ENCODE data around the gene PDIA4.

PDIA4 gene

DNA sequence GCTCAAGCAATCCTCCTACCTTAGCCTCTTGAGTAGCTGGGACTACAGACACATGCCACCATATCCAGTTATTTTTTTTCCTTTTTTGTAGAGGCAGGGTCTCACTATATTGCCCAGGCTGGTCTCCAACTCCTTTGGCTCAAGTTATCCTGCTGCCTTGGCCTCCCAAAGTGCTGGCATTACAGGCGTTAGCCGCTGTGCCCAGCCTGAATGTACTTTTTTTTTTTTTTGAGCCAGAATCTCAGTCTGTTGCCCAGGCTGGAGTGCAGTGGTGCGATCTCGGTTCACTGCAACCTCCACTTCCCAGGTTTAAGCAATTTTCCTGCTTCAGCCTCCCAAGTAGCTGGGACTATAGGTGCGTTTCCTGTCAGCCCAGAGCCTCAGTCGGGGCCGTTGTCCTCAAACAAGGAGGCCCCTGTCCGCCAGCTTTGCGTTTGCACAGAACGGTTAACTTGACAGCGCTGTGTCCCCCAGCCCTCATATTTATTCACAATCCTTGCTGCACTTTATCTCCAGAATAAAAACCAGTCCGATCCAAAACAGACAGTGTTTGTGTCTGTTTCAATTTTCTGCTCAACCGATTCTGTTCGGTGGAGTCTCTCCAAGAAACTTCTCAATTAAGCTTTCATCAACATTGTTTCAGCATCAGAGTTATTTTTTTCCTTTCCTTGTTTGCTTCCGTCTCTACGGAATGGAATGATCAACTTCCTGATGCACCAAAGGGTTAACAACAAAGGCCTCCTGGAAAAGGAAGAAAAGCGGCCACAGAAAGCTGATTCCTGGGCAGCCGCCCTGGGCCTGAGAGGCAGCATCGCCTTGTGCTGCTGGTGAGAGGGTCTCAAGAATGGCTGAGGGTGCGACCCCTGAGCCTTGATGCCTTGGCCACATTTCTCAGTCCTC is 64.5 kb downstream of the PDIA4 start:
- DNase-seq: no peak

DNA sequence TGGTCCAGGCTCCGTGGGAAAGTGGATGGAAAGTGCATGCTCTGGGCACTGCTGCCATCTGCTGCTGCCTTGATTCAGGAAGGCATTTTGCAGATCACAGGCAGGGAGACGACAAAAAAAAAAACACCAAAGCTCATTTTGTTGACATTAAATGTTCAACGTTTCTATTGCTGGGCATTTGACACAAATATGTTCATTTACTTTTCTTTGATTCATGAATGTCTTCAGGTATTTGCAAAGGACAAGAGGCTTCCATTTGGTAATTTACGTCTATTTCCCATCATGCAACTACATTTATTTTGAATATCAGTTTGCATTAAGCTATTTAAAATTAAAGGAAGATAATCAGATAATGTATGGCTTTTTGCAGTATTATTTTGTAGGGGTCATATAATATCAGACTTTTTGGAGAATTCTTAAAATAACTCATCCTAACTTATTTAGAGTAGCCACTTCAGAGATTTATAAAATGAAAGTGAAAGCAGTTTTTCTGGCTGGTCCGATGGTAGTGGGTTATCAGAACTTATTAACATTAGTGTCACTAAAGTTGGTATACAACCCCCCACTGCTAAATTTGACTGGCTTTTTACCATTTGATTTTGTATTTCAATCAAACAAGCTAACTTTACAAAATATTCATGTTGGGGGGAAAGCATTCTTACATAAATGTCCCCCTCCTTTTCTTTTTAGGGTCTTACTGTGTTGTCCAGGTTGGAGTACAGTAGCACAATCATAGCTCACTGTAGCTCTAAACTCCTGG is 65.3 kb downstream of the PDIA4 start:
- peak; percentile 96 for DNase-seq

DNA sequence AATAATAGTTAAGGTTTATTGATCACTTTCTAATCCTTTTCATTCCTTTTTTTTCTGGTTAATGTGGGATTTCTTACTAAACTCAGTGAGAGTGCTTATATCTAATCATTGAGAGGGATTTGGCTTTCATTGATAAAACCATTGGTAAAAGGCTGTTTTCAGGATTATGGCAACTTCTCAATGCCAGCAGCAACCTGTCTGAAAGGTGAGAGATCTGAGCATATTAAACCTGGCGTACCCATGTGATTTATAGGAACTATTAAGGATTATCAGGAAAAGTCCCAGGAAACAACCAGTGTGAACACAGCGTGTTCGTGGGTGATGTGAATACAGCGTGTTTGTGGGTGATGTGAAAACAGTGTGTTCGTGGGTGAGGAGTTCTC is 65.9 kb downstream of the PDIA4 start:
- no peak for DNase-seq

DNA sequence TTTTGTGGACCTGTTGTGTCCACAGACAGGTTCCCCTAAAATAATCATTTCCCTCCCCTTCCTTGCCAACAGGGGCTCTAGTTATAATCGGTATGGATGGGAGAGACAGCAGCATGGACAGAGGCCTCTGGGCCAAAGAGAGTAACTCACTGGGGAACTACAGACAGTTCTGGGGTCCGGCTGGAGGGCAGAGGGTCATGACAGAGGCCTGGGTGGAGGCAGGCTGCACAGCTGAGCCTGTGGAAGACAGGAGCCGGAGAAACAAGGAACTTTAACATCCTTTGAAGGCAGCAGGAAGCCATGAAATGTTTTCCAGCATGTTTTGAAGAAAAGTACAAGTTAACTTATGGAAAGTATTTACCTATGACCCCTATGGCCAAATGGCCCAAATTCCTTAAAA is 68.6 kb downstream of the PDIA4 start:
- no peak for DNase-seq

DNA sequence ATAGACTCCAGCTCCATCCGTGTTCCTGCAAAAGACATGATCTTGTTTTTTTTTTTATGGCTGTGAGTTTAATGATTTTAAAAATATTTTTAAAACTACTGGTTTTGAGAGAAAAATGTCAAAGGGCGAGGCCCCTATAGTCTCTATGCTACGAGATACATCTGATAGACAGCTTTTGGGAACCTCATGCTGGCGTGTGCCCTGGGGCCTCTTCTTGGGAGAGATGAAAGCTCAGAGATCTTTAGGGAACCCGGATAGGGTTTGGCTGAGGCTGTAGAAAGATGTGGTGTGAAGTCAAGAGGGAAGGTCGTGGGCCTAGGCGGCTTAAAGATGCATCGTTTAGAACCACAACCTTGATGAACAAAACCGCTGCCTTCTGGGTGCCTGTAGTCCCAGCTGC is 70.2 kb downstream of the PDIA4 start:
- DNase-seq: no peak

DNA sequence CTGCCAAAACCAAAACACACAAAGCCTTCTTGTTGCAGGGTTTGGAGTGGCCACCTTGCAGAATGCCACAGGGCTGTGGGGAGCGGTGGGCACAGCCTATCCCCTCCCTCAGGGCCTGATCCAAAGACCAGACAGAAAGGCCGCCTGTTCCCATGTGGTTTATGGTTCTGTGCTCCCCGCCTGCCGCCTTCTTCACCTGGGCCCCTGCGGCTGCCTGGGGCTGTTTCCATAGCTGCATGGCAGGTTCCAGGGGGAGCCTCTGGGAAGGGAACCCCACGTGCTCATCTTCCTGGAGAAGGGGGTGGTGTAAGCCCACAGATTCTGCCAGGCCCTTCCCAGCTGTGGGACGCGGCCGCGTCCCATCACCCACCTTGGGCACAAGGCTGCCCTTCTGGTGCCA is 73.5 kb downstream of the PDIA4 start:
- DNase-seq: no peak

GRCh38 chr7:148953676-148954075 is 74.6 kb downstream of the PDIA4 start:
- no peak for DNase-seq
